Stomach (tissue), 9 donors: ENCODE results near the gene RAD21L1. TPM values are rescaled to one million over a fixed set of nuclear protein-coding genes. Genes with fewer than 3 reads are reported as not detected.

Experiments used
- DNase-seq, 2 donors: peaks; one replicate each; pipeline versions ENCODE4 v3.0.0 to v3.0.0-alpha.2; 2013 to 2019
- H3K27ac ChIP-seq, 5 donors: fragments of 200-600 bp in 4 of 5; sonication (generic) in 4 of 5; one replicate each; pipeline ENCODE4 v1.5.1; 2013 to 2019; ENCODE audit warnings: mild to moderate bottlenecking in 1 of 5, moderate library complexity in 1 of 5
- H3K27me3 ChIP-seq, 3 donors: fragments of 200-600 bp; sonication (generic); one replicate each; pipeline ENCODE4 v1.5.1; 2017 to 2019; ENCODE audit warnings: mixed run types in 1 of 3
- H3K36me3 ChIP-seq, 4 donors: fragments of 200-600 bp; sonication (generic); 1 replicate in 3 of 4; 2 replicates in 1 of 4; pipeline ENCODE4 v1.5.1; 2016 to 2019
- H3K4me1 ChIP-seq, 4 donors: fragments of 200-600 bp; sonication (generic); one replicate each; pipeline ENCODE4 v1.5.1; 2016 to 2019
- H3K4me3 ChIP-seq, 4 donors: fragments of 200-600 bp; sonication (generic) in 3 of 4; one replicate each; pipeline ENCODE4 v1.5.1; 2016 to 2019; ENCODE audit warnings: mild to moderate bottlenecking in 1 of 4
- H3K9me3 ChIP-seq, 4 donors: fragments of 200-600 bp; sonication (generic); one replicate each; pipeline ENCODE4 v1.5.1; 2016 to 2019
- POLR2AphosphoS5 ChIP-seq, 3 donors: sonication (generic); formaldehyde crosslinking; IDR thresholded peaks; one replicate each; pipeline ENCODE4 v1.6.1; 2016; ENCODE audit warnings: antibody characterized with exemption in 3 of 3
- WGBS, 5 donors: extraction: QIAGEN DNeasy Blood & Tissue Kit in 3 of 5; methylation state at CpG; one replicate each; pipeline versions ENCODE4 v1.1.5 to v1.1.7; 2013 to 2018; 5-methylcytosine and 5-hydroxymethylcytosine counted together
- intact Hi-C: fragments of 100-400 bp; cut with DNase I; formaldehyde crosslinking; loops from one replicate; pipeline ENCODE4 v1.15.1; 2023; ENCODE audit warnings: low total_unique reads
- polyA plus RNA-seq, 3 donors: library from polyadenylated mRNA; stranded (reverse); fragments of 200-250 nt; gene quantifications; one replicate each; pipeline ENCODE4 v1.2.3, GENCODE V29; 2013
- total RNA-seq, 5 donors: library from RNA; depleted of rRNA; stranded (reverse); fragments of >200 nt; gene quantifications; one replicate each; pipeline versions ENCODE4 v1.1.0 to v1.2.3, GENCODE V29; 2014 to 2016
- TF ChIP-seq, protein P1 (sequence below), 7 experiments: fragments of 450-650 bp in 4 of 7; fragments of 200-600 bp in 3 of 7; sonication (generic) in 3 of 7; IDR thresholded peaks; one replicate each; pipeline ENCODE4 v1.5.1; 2016 to 2019; ENCODE audit warnings: antibody characterized with exemption in 7 of 7, control low read depth in 2 of 7, mild to moderate bottlenecking in 1 of 7
- donor health status: healthy with polysubstance abuse.
- donor health status: Bipolar disorder and iron deficiency.
- donor health status: healthy.

Gene RAD21L1
- total and polyA plus RNA-seq, 8 donors, result not detected

DNA sequence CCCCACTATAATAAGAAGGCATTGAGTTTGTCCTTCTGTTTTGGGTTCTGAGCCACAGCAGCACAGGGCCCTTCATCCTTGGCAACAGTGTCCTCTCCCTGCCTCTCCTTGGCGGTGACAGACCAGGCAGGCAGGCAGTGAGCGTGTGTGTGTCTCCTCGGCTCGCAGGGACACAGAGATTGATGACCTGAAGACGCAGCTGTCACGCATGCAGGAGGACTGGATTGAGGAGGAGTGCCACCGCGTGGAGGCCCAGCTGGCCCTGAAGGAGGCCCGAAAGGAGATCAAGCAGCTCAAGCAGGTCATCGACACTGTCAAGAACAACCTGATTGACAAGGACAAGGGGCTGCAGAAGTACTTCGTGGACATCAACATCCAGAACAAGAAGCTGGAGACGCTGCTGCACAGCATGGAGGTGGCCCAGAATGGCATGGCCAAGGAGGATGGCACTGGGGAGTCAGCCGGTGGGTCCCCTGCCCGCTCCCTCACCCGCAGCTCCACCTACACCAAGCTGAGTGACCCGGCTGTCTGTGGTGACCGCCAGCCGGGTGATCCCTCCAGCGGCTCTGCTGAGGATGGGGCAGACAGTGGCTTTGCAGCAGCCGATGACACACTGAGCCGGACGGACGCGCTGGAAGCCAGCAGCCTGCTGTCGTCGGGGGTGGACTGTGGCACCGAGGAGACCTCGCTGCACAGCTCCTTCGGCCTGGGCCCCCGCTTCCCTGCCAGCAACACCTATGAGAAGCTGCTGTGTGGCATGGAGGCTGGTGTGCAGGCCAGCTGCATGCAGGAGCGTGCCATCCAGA, 79.1 kb downstream of the RAD21L1 start:
- Histone ChIP-seq H3K4me3 (no peak overlapping the region), H3K4me1 (peaks cover 0 to 14% (median 0%) of the 10 kb centered on the region in 4 donors), H3K9me3 (no peaks in the 10 kb centered on the region), H3K27me3 (no peaks in the 10 kb centered on the region), H3K36me3 (peaks cover 0 to 80% (median 74%) of the 10 kb centered on the region in 4 donors), H3K27ac (no peak overlapping the region)
- 69 to 90% (median 87%) methylated on average over 12 to 31 of the region's 31 CpGs for WGBS, 5 donors
- TF ChIP-seq POLR2AphosphoS5 (IDR thresholded peaks at IDR 0.05), result no peak
- TF ChIP-seq, protein P1, sequence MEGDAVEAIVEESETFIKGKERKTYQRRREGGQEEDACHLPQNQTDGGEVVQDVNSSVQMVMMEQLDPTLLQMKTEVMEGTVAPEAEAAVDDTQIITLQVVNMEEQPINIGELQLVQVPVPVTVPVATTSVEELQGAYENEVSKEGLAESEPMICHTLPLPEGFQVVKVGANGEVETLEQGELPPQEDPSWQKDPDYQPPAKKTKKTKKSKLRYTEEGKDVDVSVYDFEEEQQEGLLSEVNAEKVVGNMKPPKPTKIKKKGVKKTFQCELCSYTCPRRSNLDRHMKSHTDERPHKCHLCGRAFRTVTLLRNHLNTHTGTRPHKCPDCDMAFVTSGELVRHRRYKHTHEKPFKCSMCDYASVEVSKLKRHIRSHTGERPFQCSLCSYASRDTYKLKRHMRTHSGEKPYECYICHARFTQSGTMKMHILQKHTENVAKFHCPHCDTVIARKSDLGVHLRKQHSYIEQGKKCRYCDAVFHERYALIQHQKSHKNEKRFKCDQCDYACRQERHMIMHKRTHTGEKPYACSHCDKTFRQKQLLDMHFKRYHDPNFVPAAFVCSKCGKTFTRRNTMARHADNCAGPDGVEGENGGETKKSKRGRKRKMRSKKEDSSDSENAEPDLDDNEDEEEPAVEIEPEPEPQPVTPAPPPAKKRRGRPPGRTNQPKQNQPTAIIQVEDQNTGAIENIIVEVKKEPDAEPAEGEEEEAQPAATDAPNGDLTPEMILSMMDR (IDR thresholded peaks at IDR 0.05), result no peak
- no peak for DNase-seq
- intact Hi-C loops, result no loop called here

Other genes starting within 250 kb of the RAD21L1 start
- gene RSPO4, start 223.7 kb upstream of the RAD21L1 start, total RNA-seq, result not detected
- gene RSPO4, start 223.7 kb upstream of the RAD21L1 start, polyA plus RNA-seq, result under 1 TPM in 1 of 3 donors, not detected in 2; 0.25 TPM
- 100 to 1,000 TPM in 1 of 5 donors, 10 to 100 TPM in 4; 22.0 to 297 (median 34.3) TPM for gene PSMF1, start 107.4 kb upstream of the RAD21L1 start, total RNA-seq
- 10 to 100 TPM; 41.8 to 75.6 (median 44.6) TPM for gene PSMF1, start 107.4 kb upstream of the RAD21L1 start, polyA plus RNA-seq
- 10 to 100 TPM in 1 of 5 donors, under 1 TPM in 2, not detected in 2; 0.45 to 72.9 (median 0.73) TPM for gene TMEM74B, start 41.1 kb upstream of the RAD21L1 start, total RNA-seq
- gene TMEM74B, start 41.1 kb upstream of the RAD21L1 start, polyA plus RNA-seq, result 1 to 10 TPM; 1.9 to 3.2 (median 2.6) TPM
- not detected for gene C20orf202, start 22.6 kb upstream of the RAD21L1 start, total RNA-seq
- gene C20orf202, start 22.6 kb upstream of the RAD21L1 start, polyA plus RNA-seq, result under 1 TPM in 1 of 3 donors, not detected in 2; 0.05 TPM
- gene SNPH, start 40.2 kb downstream of the RAD21L1 start, total RNA-seq, result 10 to 100 TPM in 1 of 5 donors, 1 to 10 TPM in 4; 1.8 to 15.6 (median 8.0) TPM
- 1 to 10 TPM; 1.8 to 4.2 (median 3.6) TPM for gene SNPH, start 40.2 kb downstream of the RAD21L1 start, polyA plus RNA-seq
- 10 to 100 TPM; 33.3 to 90.9 (median 68.3) TPM for gene SDCBP2, start 103.1 kb downstream of the RAD21L1 start, total RNA-seq
- 100 to 1,000 TPM in 1 of 3 donors, 10 to 100 TPM in 2; 38.4 to 297 (median 52.8) TPM for gene SDCBP2, start 103.1 kb downstream of the RAD21L1 start, polyA plus RNA-seq
- 100 to 1,000 TPM in 2 of 5 donors, 10 to 100 TPM in 3; 33.0 to 280 (median 68.3) TPM for gene FKBP1A, start 167.0 kb downstream of the RAD21L1 start, total RNA-seq
- 100 to 1,000 TPM; 135 to 283 (median 195) TPM for gene FKBP1A, start 167.0 kb downstream of the RAD21L1 start, polyA plus RNA-seq
- 10 to 100 TPM; 13.4 to 83.4 (median 33.4) TPM for gene NSFL1C, start 240.8 kb downstream of the RAD21L1 start, total RNA-seq
- gene NSFL1C, start 240.8 kb downstream of the RAD21L1 start, polyA plus RNA-seq, result 10 to 100 TPM; 33.4 to 59.7 (median 50.9) TPM